B cell (primary cell): ENCODE data around the gene PPP2R5A. TPM values are rescaled to one million over a fixed set of nuclear protein-coding genes. Genes with fewer than 3 reads are reported as not detected.
A peak's percentile ranks its signal among the peaks of the same experiment; 100 is the strongest.

ENCODE experiments used
- ATAC-seq: fragments of 200-7000 bp; cut with Tn5 transposase; one replicate; pipeline ENCODE4 v1.10.0; 2021; ENCODE audit warnings: low read depth, mild to moderate bottlenecking, moderate number of reproducible peaks, moderate library complexity
- CTCF ChIA-PET: fragments of 350-600 bp; sonication (Branson Sonifier 250); formaldehyde crosslinking; loops from one replicate; lab custom pipeline; 2021; ENCODE audit warnings: antibody characterized with exemption, inconsistent platforms; lab: Charles Lee
- POLR2A ChIA-PET: fragments of 350-600 bp; sonication (Branson Sonifier 250); formaldehyde crosslinking; loops from one replicate; lab custom pipeline; 2021; ENCODE audit warnings: antibody characterized with exemption; lab: Charles Lee
- DNase-seq: peaks from one replicate; pipeline ENCODE4 v3.0.0; 2013
- H2AFZ ChIP-seq: 2 replicates; pipeline ENCODE4 v1.6.1; 2012; ENCODE audit warnings: mild to moderate bottlenecking, low read depth, low read length; ENCODE audit not compliant: insufficient read depth, poor library complexity, severe bottlenecking
- H3K27ac ChIP-seq, 2 donors: 1 replicate in 1 of 2; 2 replicates in 1 of 2; pipeline ENCODE4 v1.5.1; 2012 to 2013; ENCODE audit warnings: low read length in 2 of 2, mild to moderate bottlenecking in 2 of 2, moderate library complexity in 1 of 2
- H3K27me3 ChIP-seq, 4 experiments: fragments of 200-600 bp in 1 of 4; sonication (generic) in 1 of 4; replicated peaks in 1 of 4; 1 replicate in 2 of 4; 2 replicates in 2 of 4; pipeline versions ENCODE4 v1.6.1 to v1.7.0; 2013 to 2016; ENCODE audit warnings: low read length in 3 of 4, mild to moderate bottlenecking in 2 of 4, mixed read lengths in 1 of 4, moderate library complexity in 1 of 4; ENCODE audit not compliant: insufficient read depth in 4 of 4, control insufficient read depth in 3 of 4; ENCODE audit errors: control extremely low read depth in 1 of 4
- H3K36me3 ChIP-seq, 2 experiments: replicated peaks in 1 of 2; 1 replicate in 1 of 2; 2 replicates in 1 of 2; pipeline versions ENCODE4 v1.6.1 to v1.7.1; 2013; ENCODE audit warnings: low read length in 1 of 2; ENCODE audit not compliant: insufficient read depth in 2 of 2, control insufficient read depth in 1 of 2; ENCODE audit errors: control extremely low read depth in 1 of 2, extremely low read depth in 1 of 2
- H3K4me1 ChIP-seq, 2 donors: fragments of 200-600 bp in 1 of 2; sonication (generic) in 1 of 2; 1 replicate in 1 of 2; 2 replicates in 1 of 2; pipeline versions ENCODE4 v1.5.1 to v1.6.1; 2013 to 2017; ENCODE audit warnings: low read length in 2 of 2; ENCODE audit not compliant: control insufficient read depth in 2 of 2, insufficient read depth in 2 of 2
- H3K4me2 ChIP-seq: replicated peaks from 2 replicates; pipeline ENCODE3; 2012; ENCODE audit warnings: mild to moderate bottlenecking, low read depth, low read length; ENCODE audit not compliant: poor library complexity, severe bottlenecking
- H3K4me3 ChIP-seq, 5 experiments: fragments of 200-600 bp in 1 of 5; sonication (generic) in 1 of 5; 1 replicate in 3 of 5; 2 replicates in 2 of 5; pipeline versions ENCODE4 v1.5.1 to v1.7.0; 2011 to 2016; ENCODE audit warnings: low read length in 4 of 5, mild to moderate bottlenecking in 4 of 5, low read depth in 2 of 5, control low read depth in 1 of 5, moderate library complexity in 1 of 5; ENCODE audit not compliant: insufficient read depth in 1 of 5; ENCODE audit errors: control extremely low read depth in 1 of 5, extremely low read depth in 1 of 5
- H3K79me2 ChIP-seq: fragments of 200-600 bp; sonication (generic); one replicate; pipeline ENCODE4 v1.6.0; 2016; ENCODE audit warnings: low read length; ENCODE audit not compliant: control insufficient read depth, insufficient read depth
- H3K9ac ChIP-seq: fragments of 200-600 bp; sonication (generic); 2 replicates; pipeline ENCODE4 v1.6.1; 2017; ENCODE audit warnings: mild to moderate bottlenecking, low read length, moderate library complexity
- H3K9me3 ChIP-seq, 3 donors: one replicate each; pipeline versions ENCODE4 v1.6.1 to v1.7.1; 2013; ENCODE audit warnings: low read length in 2 of 3; ENCODE audit not compliant: control insufficient read depth in 2 of 3, insufficient read depth in 1 of 3; ENCODE audit errors: control extremely low read depth in 1 of 3
- H4K20me1 ChIP-seq: 2 replicates; pipeline ENCODE4 v1.6.0; 2012; ENCODE audit warnings: mild to moderate bottlenecking, low read length; ENCODE audit not compliant: insufficient read depth, control insufficient read depth, poor library complexity, severe bottlenecking
- H3K27ac Mint-ChIP-seq: one replicate; pipeline ENCODE4 v1.8.0; 2021; ENCODE audit warnings: mixed read lengths
- H3K27me3 Mint-ChIP-seq: one replicate; pipeline ENCODE4 v1.8.0; 2021; ENCODE audit warnings: mixed read lengths
- H3K4me1 Mint-ChIP-seq: one replicate; pipeline ENCODE4 v1.8.0; 2021; ENCODE audit warnings: mixed read lengths
- H3K4me3 Mint-ChIP-seq: one replicate; pipeline ENCODE4 v1.8.0; 2021; ENCODE audit warnings: mixed read lengths
- H3K9me3 Mint-ChIP-seq: one replicate; pipeline ENCODE4 v1.8.0; 2022; ENCODE audit warnings: mixed read lengths; ENCODE audit not compliant: insufficient read depth
- CTCF ChIP-seq: fragments of 200-600 bp; IDR thresholded peaks from one replicate; pipeline ENCODE4 v1.8.0; 2022; ENCODE audit warnings: antibody characterized with exemption, mild to moderate bottlenecking
- EZH2 ChIP-seq: IDR thresholded peaks from 2 replicates; pipeline ENCODE4 v1.6.1; 2012; ENCODE audit warnings: borderline replicate concordance, low read depth, mild to moderate bottlenecking, moderate library complexity, low read length; ENCODE audit not compliant: insufficient read depth, poor library complexity, severe bottlenecking
- WGBS: methylation state at CpG from one replicate; pipeline ENCODE4 v1.1.5; 2013; ENCODE audit warnings: missing lambda C conversion rate; ENCODE audit not compliant: insufficient coverage; 5-methylcytosine and 5-hydroxymethylcytosine counted together
- intact Hi-C: fragments of 100-400 bp; cut with micrococcal nuclease; formaldehyde crosslinking; loops from one replicate; pipeline ENCODE4 v1.10.0; 2022
- polyA plus RNA-seq: library from polyadenylated mRNA; depleted of rRNA; stranded (reverse); fragments of >200 nt; gene quantifications from 2 replicates; pipeline ENCODE4 v1.2.3, GENCODE V29; 2012
- total RNA-seq, 2 donors: library from RNA; stranded (reverse); fragments of 120-200 nt in 1 of 2; gene quantifications; 1 replicate in 1 of 2; 2 replicates in 1 of 2; pipeline versions ENCODE4 v1.2.3 to v1.2.4, GENCODE V29; 2013 to 2022

Gene PPP2R5A
- total and polyA plus RNA-seq, 2 donors (not counting 1 experiment from before 2014, with no cell fraction given): 22.4 to 43.4 TPM

- ATAC-seq (peak; percentile 80), DNase-seq (peak; percentile 72)
- Mint-ChIP-seq H3K4me1 (peaks cover 2% of the 10 kb centered on the region), H3K27me3 (no peaks in the 10 kb centered on the region), H3K4me3 (no peak overlapping the region), H3K9me3 (peaks cover 2% of the 10 kb centered on the region), H3K27ac (no peak overlapping the region)
- Histone ChIP-seq H3K4me2 (no peak overlapping the region), H3K9ac (no peak overlapping the region), H2AFZ (no peak overlapping the region), H3K27ac (no peak overlapping the region), H3K9me3 (peaks cover 0 to 2% (median 0%) of the 10 kb centered on the region in 3 donors), H3K27me3 (no peaks in the 10 kb centered on the region), H3K79me2 (peaks cover 9% of the 10 kb centered on the region), H3K4me3 (no peak overlapping the region), H3K4me1 (no peaks in the 10 kb centered on the region), H3K36me3 (peaks cover 0 to 28% of the 10 kb centered on the region in 2 experiments), H4K20me1 (peaks cover 12% of the 10 kb centered on the region)
- WGBS: no CpG with 5 or more reads among the region's 3 CpGs
- ChIA-PET POLR2A (no interaction called here), CTCF (interaction anchor here (0.9 to 10.5 kb wide), 14 partner anchors 8 to 686 kb away, joined by 3 to 108 read pairs (median 6); partner anchors contain the start of genes INTS7 and PACC1)
- intact Hi-C loops: loop anchor here (1.0 to 10.0 kb wide), 7 partner anchors 46 to 683 kb away; partner anchors contain the start of genes DTL, INTS7 and PACC1
- no peak for TF ChIP-seq EZH2
- peak; percentile 86 for TF ChIP-seq CTCF
These were observed 82.9 kb downstream of the PPP2R5A start for GRCh38 chr1:212368073-212368484.

- H3K36me3 ChIP-seq: peaks cover 0 to 57% of the 10 kb centered on the region in 2 experiments
- no peaks in the 10 kb centered on the region for H3K4me1 ChIP-seq
- 91% methylated on average over 3 of the region's 5 CpGs for WGBS
- Mint-ChIP-seq H3K27me3 (no peaks in the 10 kb centered on the region), H3K27ac (no peak overlapping the region), H3K9me3 (peaks cover 2% of the 10 kb centered on the region), H3K4me3 (no peak overlapping the region), H3K4me1 (no peaks in the 10 kb centered on the region)
- no peaks in the 10 kb centered on the region for H3K27me3 ChIP-seq
- no peak for ATAC-seq
- intact Hi-C loops: no loop called here
- peaks cover 0 to 2% (median 0%) of the 10 kb centered on the region in 3 donors for H3K9me3 ChIP-seq
- H3K4me3 ChIP-seq: no peak overlapping the region
- no peak overlapping the region for H2AFZ ChIP-seq
- no peak for DNase-seq
- ChIA-PET CTCF (interaction anchor here (1.0 to 2.4 kb wide), 5 partner anchors 9 to 316 kb away, joined by 3 to 14 read pairs (median 8); no protein-coding TSS in a partner anchor), POLR2A (no interaction called here)
- no peaks in the 10 kb centered on the region for H4K20me1 ChIP-seq
- H3K9ac ChIP-seq: no peak overlapping the region
- no peak overlapping the region for H3K4me2 ChIP-seq
- no peak overlapping the region for H3K27ac ChIP-seq
- no peak for TF ChIP-seq CTCF
- no peak for TF ChIP-seq EZH2
- H3K79me2 ChIP-seq: no peaks in the 10 kb centered on the region
These were observed 90.8 kb downstream of the PPP2R5A start for GRCh38 chr1:212375986-212376385.
